Loucy (cell line): Measurements from ENCODE around the gene STIM1.

Source experiments
- H2AFZ ChIP-seq: fragments of 200-600 bp; sonication (generic); 2 replicates; pipeline ENCODE4 v1.6.0; 2016; ENCODE audit warnings: antibody characterized with exemption, mild to moderate bottlenecking, low read length, moderate library complexity
- H3F3A ChIP-seq: fragments of 200-600 bp; 2 replicates; pipeline ENCODE4 v1.6.0; 2016; ENCODE audit warnings: antibody characterized with exemption, low read depth, mild to moderate bottlenecking
- H3K27me3 ChIP-seq: fragments of 200-600 bp; sonication (generic); 2 replicates; pipeline ENCODE4 v1.6.1; 2014; ENCODE audit warnings: low read length, mild to moderate bottlenecking; ENCODE audit not compliant: insufficient read depth, poor library complexity, severe bottlenecking
- H3K36me3 ChIP-seq: fragments of 200-600 bp; sonication (generic); 2 replicates; pipeline ENCODE4 v1.6.1; 2016; ENCODE audit warnings: low read length; ENCODE audit not compliant: insufficient read depth
- H3K4me1 ChIP-seq: fragments of 200-600 bp; sonication (generic); 2 replicates; pipeline ENCODE4 v1.5.1; 2014; ENCODE audit warnings: low read length, mild to moderate bottlenecking; ENCODE audit not compliant: insufficient read depth, poor library complexity, severe bottlenecking
- H3K4me2 ChIP-seq: fragments of 200-600 bp; sonication (generic); 2 replicates; pipeline ENCODE4 v1.6.0; 2014; ENCODE audit warnings: antibody characterized with exemption, low read length, low read depth, mild to moderate bottlenecking; ENCODE audit not compliant: poor library complexity, severe bottlenecking
- H3K4me3 ChIP-seq: fragments of 200-600 bp; sonication (generic); 2 replicates; pipeline ENCODE4 v1.5.1; 2014; ENCODE audit warnings: low read length, mild to moderate bottlenecking, mixed read lengths; ENCODE audit not compliant: poor library complexity, severe bottlenecking
- H3K79me2 ChIP-seq: fragments of 200-600 bp; sonication (generic); 2 replicates; pipeline ENCODE4 v1.6.1; 2014; ENCODE audit warnings: low read length; ENCODE audit not compliant: insufficient read depth
- H3K9ac ChIP-seq: fragments of 200-600 bp; sonication (generic); 2 replicates; pipeline ENCODE4 v1.6.0; 2014; ENCODE audit warnings: mild to moderate bottlenecking, low read depth, low read length, moderate library complexity; ENCODE audit not compliant: poor library complexity, severe bottlenecking
- H3K9me2 ChIP-seq: fragments of 200-600 bp; sonication (generic); replicated peaks from 2 replicates; pipeline ENCODE4 v1.6.1; 2016; ENCODE audit warnings: low read depth, low read length, mixed read lengths
- H3K9me3 ChIP-seq: fragments of 200-600 bp; sonication (generic); 2 replicates; pipeline ENCODE4 v1.6.1; 2014; ENCODE audit warnings: mild to moderate bottlenecking, antibody characterized with exemption, low read length, low read depth; ENCODE audit not compliant: insufficient read depth
- H4K20me1 ChIP-seq: fragments of 200-600 bp; sonication (generic); 2 replicates; pipeline ENCODE4 v1.6.0; 2014; ENCODE audit warnings: antibody characterized with exemption, low read length, mild to moderate bottlenecking; ENCODE audit not compliant: insufficient read depth, poor library complexity, severe bottlenecking
- CTCF ChIP-seq: fragments of 200-600 bp; sonication (generic); conservative IDR thresholded peaks from 2 replicates; pipeline ENCODE4 v1.5.1; 2014; ENCODE audit warnings: mild to moderate bottlenecking, antibody characterized with exemption, low read length
- EZH2phosphoT487 ChIP-seq: fragments of 200-600 bp; IDR thresholded peaks from 2 replicates; pipeline ENCODE4 v1.6.1; 2018; ENCODE audit warnings: antibody characterized with exemption, mild to moderate bottlenecking, moderate library complexity, borderline replicate concordance

STIM1 gene

DNA sequence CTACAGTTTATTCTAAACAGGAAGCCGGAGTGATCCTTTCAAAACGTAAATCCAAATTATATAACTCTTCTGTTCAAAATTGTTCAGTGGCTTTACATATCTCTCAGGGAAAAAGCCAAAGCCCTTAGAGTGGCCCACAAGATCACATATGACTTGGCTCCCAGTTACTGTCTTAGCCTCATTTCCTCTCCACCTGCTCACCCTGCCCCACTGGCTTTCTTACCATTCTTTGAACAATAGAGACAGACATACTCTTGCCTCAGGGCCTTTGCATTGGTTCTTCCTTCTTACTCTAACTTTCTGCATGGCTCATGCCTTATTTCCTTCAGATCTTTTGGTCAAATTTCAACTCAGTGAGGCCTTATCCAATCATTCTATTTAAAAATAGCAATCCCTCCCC is 52.1 kb downstream of the STIM1 start:
- no peaks in the 10 kb centered on the region for H3K9me3 ChIP-seq
- H2AFZ ChIP-seq: no peak overlapping the region
- H3K4me2 ChIP-seq: peak overlapping the region; percentile 47
- H3F3A ChIP-seq: no peaks in the 10 kb centered on the region
- peaks cover 51% of the 10 kb centered on the region for H3K4me1 ChIP-seq
- no peaks in the 10 kb centered on the region for H3K9me2 ChIP-seq
- H4K20me1 ChIP-seq: peaks cover 46% of the 10 kb centered on the region
- no peaks in the 10 kb centered on the region for H3K36me3 ChIP-seq
- TF ChIP-seq EZH2phosphoT487: no peak
- no peak for TF ChIP-seq CTCF
- H3K27me3 ChIP-seq: no peaks in the 10 kb centered on the region
- peaks cover 96% of the 10 kb centered on the region for H3K79me2 ChIP-seq
- H3K4me3 ChIP-seq: no peak overlapping the region
- H3K9ac ChIP-seq: peak overlapping the region; percentile 34

GRCh38 chr11:3909901-3910300 is 54.4 kb downstream of the STIM1 start:
- no peak overlapping the region for H2AFZ ChIP-seq
- TF ChIP-seq EZH2phosphoT487: no peak
- TF ChIP-seq CTCF: no peak
- H3K36me3 ChIP-seq: no peaks in the 10 kb centered on the region
- H3K9me3 ChIP-seq: no peaks in the 10 kb centered on the region
- H3K9ac ChIP-seq: no peak overlapping the region
- H3K27me3 ChIP-seq: no peaks in the 10 kb centered on the region
- H3K79me2 ChIP-seq: peaks cover 96% of the 10 kb centered on the region
- H3F3A ChIP-seq: no peaks in the 10 kb centered on the region
- no peaks in the 10 kb centered on the region for H3K9me2 ChIP-seq
- H3K4me3 ChIP-seq: no peak overlapping the region
- peaks cover 31% of the 10 kb centered on the region for H4K20me1 ChIP-seq
- H3K4me2 ChIP-seq: no peak overlapping the region
- peaks cover 29% of the 10 kb centered on the region for H3K4me1 ChIP-seq

GRCh38 chr11:3911908-3912505 is 56.5 kb downstream of the STIM1 start:
- Histone ChIP-seq H3K4me3 (no peak overlapping the region), H3K9ac (no peak overlapping the region), H3K79me2 (peaks cover 92% of the 10 kb centered on the region), H3F3A (no peaks in the 10 kb centered on the region), H3K9me2 (no peaks in the 10 kb centered on the region), H3K4me1 (peaks cover 12% of the 10 kb centered on the region), H2AFZ (no peak overlapping the region), H3K27me3 (no peaks in the 10 kb centered on the region), H3K9me3 (no peaks in the 10 kb centered on the region), H3K36me3 (no peaks in the 10 kb centered on the region), H4K20me1 (peaks cover 19% of the 10 kb centered on the region), H3K4me2 (no peak overlapping the region)
- TF ChIP-seq CTCF (no peak), EZH2phosphoT487 (no peak)
